H9 (cell line): Measurements from ENCODE around the gene EBP. TPM values are rescaled to one million over a fixed set of nuclear protein-coding genes. Genes with fewer than 3 reads are reported as not detected.

Experiments used
- DNase-seq: peaks from one replicate; pipeline ENCODE4 v3.0.0-alpha.2; 2017
- H2AFZ ChIP-seq: one replicate; pipeline ENCODE4 v1.6.1; 2013; ENCODE audit warnings: mild to moderate bottlenecking, low read length, control low read depth, moderate library complexity
- H2AK5ac ChIP-seq: 2 replicates; pipeline ENCODE4 v1.6.1; 2013; ENCODE audit warnings: low read length, control low read depth, mixed read lengths; ENCODE audit not compliant: insufficient read length
- H2BK120ac ChIP-seq: one replicate; pipeline ENCODE4 v1.6.1; 2013; ENCODE audit warnings: low read depth, mild to moderate bottlenecking, low read length, control low read depth, inconsistent platforms; ENCODE audit not compliant: poor library complexity, severe bottlenecking
- H2BK12ac ChIP-seq: 2 replicates; pipeline ENCODE4 v1.6.1; 2013; ENCODE audit warnings: low read length, control low read depth, mixed read lengths, low read depth; ENCODE audit not compliant: insufficient read length
- H2BK15ac ChIP-seq: 2 replicates; pipeline ENCODE4 v1.6.1; 2013; ENCODE audit warnings: low read depth, low read length, control low read depth
- H2BK20ac ChIP-seq: one replicate; pipeline ENCODE4 v1.6.1; 2013; ENCODE audit warnings: low read depth, mild to moderate bottlenecking, low read length, control low read depth, inconsistent platforms; ENCODE audit not compliant: poor library complexity, severe bottlenecking
- H2BK5ac ChIP-seq: 2 replicates; pipeline ENCODE4 v1.6.1; 2013; ENCODE audit warnings: low read length, control low read depth, mixed read lengths; ENCODE audit not compliant: insufficient read length
- H3K14ac ChIP-seq: 2 replicates; pipeline ENCODE4 v1.6.1; 2013; ENCODE audit warnings: low read length, control low read depth; ENCODE audit not compliant: insufficient read depth
- H3K18ac ChIP-seq: 2 replicates; pipeline ENCODE4 v1.6.1; 2013; ENCODE audit warnings: low read depth, mild to moderate bottlenecking, mixed read lengths, low read length, control low read depth; ENCODE audit not compliant: insufficient read length
- H3K23ac ChIP-seq: 2 replicates; pipeline ENCODE4 v1.6.1; 2013; ENCODE audit warnings: low read length, control low read depth, mixed read lengths, low read depth; ENCODE audit not compliant: insufficient read length
- H3K23me2 ChIP-seq: 2 replicates; pipeline ENCODE4 v1.6.1; 2013; ENCODE audit warnings: low read depth, mild to moderate bottlenecking, mixed read lengths, low read length, control low read depth; ENCODE audit not compliant: insufficient read length, poor library complexity, severe bottlenecking
- H3K27ac ChIP-seq: 2 replicates; pipeline ENCODE4 v1.5.1; 2013; ENCODE audit warnings: low read length, control low read depth, mixed read lengths, low read depth; ENCODE audit not compliant: insufficient read length
- H3K27me3 ChIP-seq: 2 replicates; pipeline ENCODE4 v1.6.1; 2013; ENCODE audit warnings: low read length, control low read depth, inconsistent platforms; ENCODE audit not compliant: insufficient read depth
- H3K4ac ChIP-seq: 2 replicates; pipeline ENCODE4 v1.6.1; 2013; ENCODE audit warnings: low read depth, mild to moderate bottlenecking, control low read depth, inconsistent platforms, low read length, moderate library complexity
- H3K4me1 ChIP-seq: 2 replicates; pipeline ENCODE4 v1.6.1; 2013; ENCODE audit warnings: low read length, control low read depth, inconsistent platforms; ENCODE audit not compliant: insufficient read depth
- H3K4me2 ChIP-seq: 2 replicates; pipeline ENCODE4 v1.6.1; 2013; ENCODE audit warnings: low read length, control low read depth, mixed read lengths; ENCODE audit not compliant: insufficient read length, insufficient read depth
- H3K56ac ChIP-seq: 2 replicates; pipeline ENCODE4 v1.6.1; 2013; ENCODE audit warnings: low read depth, mild to moderate bottlenecking, mixed read lengths, low read length, control low read depth; ENCODE audit not compliant: insufficient read length
- H3K79me1 ChIP-seq: 2 replicates; pipeline ENCODE4 v1.6.1; 2013; ENCODE audit warnings: low read depth, mild to moderate bottlenecking, moderate library complexity, low read length, control low read depth, inconsistent platforms; ENCODE audit not compliant: insufficient read depth, poor library complexity, severe bottlenecking
- H3K79me2 ChIP-seq: 2 replicates; pipeline ENCODE4 v1.6.1; 2013; ENCODE audit warnings: low read length, control low read depth, inconsistent platforms; ENCODE audit not compliant: insufficient read depth
- H3K9ac ChIP-seq: 2 replicates; pipeline ENCODE4 v1.6.1; 2013; ENCODE audit warnings: low read length, control low read depth, mixed read lengths; ENCODE audit not compliant: insufficient read length; ENCODE audit errors: extremely low read depth
- H3K9me3 ChIP-seq: one replicate; pipeline ENCODE4 v1.6.1; 2013; ENCODE audit warnings: low read depth, low read length, inconsistent platforms; ENCODE audit not compliant: control insufficient read depth
- H3T11ph ChIP-seq: one replicate; pipeline ENCODE4 v1.6.1; 2013; ENCODE audit warnings: mild to moderate bottlenecking, low read length, control low read depth, inconsistent platforms
- H4K20me1 ChIP-seq: one replicate; pipeline ENCODE4 v1.6.1; 2013; ENCODE audit not compliant: control insufficient read depth, insufficient read length, insufficient read depth
- H4K5ac ChIP-seq: 2 replicates; pipeline ENCODE4 v1.6.1; 2013; ENCODE audit warnings: low read depth, mild to moderate bottlenecking, mixed read lengths, low read length, control low read depth; ENCODE audit not compliant: insufficient read length
- H4K8ac ChIP-seq: replicated peaks from 2 replicates; pipeline ENCODE4 v1.6.1; 2013; ENCODE audit warnings: low read length, control low read depth, mixed read lengths, low read depth; ENCODE audit not compliant: insufficient read length
- H4K91ac ChIP-seq: 2 replicates; pipeline ENCODE4 v1.6.1; 2013; ENCODE audit warnings: low read depth, mild to moderate bottlenecking, moderate library complexity, mixed read lengths, low read length, control low read depth; ENCODE audit not compliant: insufficient read length
- H3K27ac Mint-ChIP-seq, 3 experiments: 2 replicates in 2 of 3; 3 replicates in 1 of 3; pipeline ENCODE4 v1.8.0; 2020 to 2021; ENCODE audit warnings: mixed read lengths in 3 of 3, mild to moderate bottlenecking in 1 of 3, moderate library complexity in 1 of 3
- H3K27me3 Mint-ChIP-seq: 2 replicates; pipeline ENCODE4 v1.8.0; 2021; ENCODE audit warnings: low read depth, mild to moderate bottlenecking, moderate library complexity, mixed read lengths
- H3K36me3 Mint-ChIP-seq, 3 experiments: 2 replicates in 2 of 3; 3 replicates in 1 of 3; pipeline ENCODE4 v1.8.0; 2020 to 2021; ENCODE audit warnings: low read depth in 3 of 3, mixed read lengths in 3 of 3; ENCODE audit not compliant: insufficient read depth in 1 of 3
- H3K4me1 Mint-ChIP-seq, 2 experiments: 2 replicates each; pipeline ENCODE4 v1.8.0; 2020; ENCODE audit warnings: mixed read lengths in 2 of 2
- H3K4me3 Mint-ChIP-seq, 2 experiments: 2 replicates in 1 of 2; 3 replicates in 1 of 2; pipeline ENCODE4 v1.8.0; 2020 to 2021; ENCODE audit warnings: mild to moderate bottlenecking in 2 of 2, mixed read lengths in 2 of 2, moderate library complexity in 1 of 2
- H3K9me3 Mint-ChIP-seq, 2 experiments: 2 replicates in 1 of 2; 3 replicates in 1 of 2; pipeline ENCODE4 v1.8.0; 2020; ENCODE audit warnings: mild to moderate bottlenecking in 2 of 2, mixed read lengths in 2 of 2, moderate library complexity in 1 of 2
- WGBS: extraction: QIAGEN DNeasy Blood & Tissue Kit; methylation state at CpG from one replicate; pipeline ENCODE4 v1.1.7; 2013; ENCODE audit warnings: missing lambda C conversion rate, low lambda C conversion rate, mixed read lengths; ENCODE audit not compliant: insufficient read length; ENCODE audit errors: extremely low coverage; 5-methylcytosine and 5-hydroxymethylcytosine counted together
- total RNA-seq: library from RNA; stranded (reverse); gene quantifications from 2 replicates; pipeline ENCODE4 v1.2.1, GENCODE V29; 2021
- TF ChIP-seq, protein P1 (sequence below): fragments of 200-600 bp; sonication (generic); conservative IDR thresholded peaks from 3 replicates; pipeline ENCODE4 v1.8.0; 2021; ENCODE audit warnings: antibody characterized with exemption, mild to moderate bottlenecking

EBP gene
- total RNA-seq, 1 experiment from 2014 or later: 117 TPM

GRCh38 chrX:48515842-48516241 is 5.8 kb upstream of the EBP start:
- H3K27ac Mint-ChIP-seq: no peak overlapping the region
- peaks cover 2 to 4% of the 10 kb centered on the region in 2 experiments; a peak in 3 of 4 replicates for H3K4me1 Mint-ChIP-seq
- H3K79me2 ChIP-seq: no peaks in the 10 kb centered on the region
- H3K23me2 ChIP-seq: no peaks in the 10 kb centered on the region
- peaks cover 41% of the 10 kb centered on the region for H3K9me3 ChIP-seq
- no peak overlapping the region for H3K14ac ChIP-seq
- no peak overlapping the region for H2BK20ac ChIP-seq
- DNase-seq: no peak
- H2BK120ac ChIP-seq: no peak overlapping the region
- H3K79me1 ChIP-seq: no peaks in the 10 kb centered on the region
- H3K27me3 ChIP-seq: no peaks in the 10 kb centered on the region
- no peak overlapping the region for H3K56ac ChIP-seq
- H4K8ac ChIP-seq: no peak overlapping the region
- peaks cover 58 to 80% of the 10 kb centered on the region in 2 experiments for H3K9me3 Mint-ChIP-seq
- no peak overlapping the region for H2BK12ac ChIP-seq
- TF ChIP-seq, protein P1, sequence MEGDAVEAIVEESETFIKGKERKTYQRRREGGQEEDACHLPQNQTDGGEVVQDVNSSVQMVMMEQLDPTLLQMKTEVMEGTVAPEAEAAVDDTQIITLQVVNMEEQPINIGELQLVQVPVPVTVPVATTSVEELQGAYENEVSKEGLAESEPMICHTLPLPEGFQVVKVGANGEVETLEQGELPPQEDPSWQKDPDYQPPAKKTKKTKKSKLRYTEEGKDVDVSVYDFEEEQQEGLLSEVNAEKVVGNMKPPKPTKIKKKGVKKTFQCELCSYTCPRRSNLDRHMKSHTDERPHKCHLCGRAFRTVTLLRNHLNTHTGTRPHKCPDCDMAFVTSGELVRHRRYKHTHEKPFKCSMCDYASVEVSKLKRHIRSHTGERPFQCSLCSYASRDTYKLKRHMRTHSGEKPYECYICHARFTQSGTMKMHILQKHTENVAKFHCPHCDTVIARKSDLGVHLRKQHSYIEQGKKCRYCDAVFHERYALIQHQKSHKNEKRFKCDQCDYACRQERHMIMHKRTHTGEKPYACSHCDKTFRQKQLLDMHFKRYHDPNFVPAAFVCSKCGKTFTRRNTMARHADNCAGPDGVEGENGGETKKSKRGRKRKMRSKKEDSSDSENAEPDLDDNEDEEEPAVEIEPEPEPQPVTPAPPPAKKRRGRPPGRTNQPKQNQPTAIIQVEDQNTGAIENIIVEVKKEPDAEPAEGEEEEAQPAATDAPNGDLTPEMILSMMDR: no peak
- H4K91ac ChIP-seq: no peak overlapping the region
- H2BK5ac ChIP-seq: no peak overlapping the region
- no peak overlapping the region for H3K9ac ChIP-seq
- no peak overlapping the region for H2AK5ac ChIP-seq
- H2BK15ac ChIP-seq: no peak overlapping the region
- no peak overlapping the region for H3K4ac ChIP-seq
- no peak overlapping the region for H3K4me3 Mint-ChIP-seq
- no peaks in the 10 kb centered on the region for H3K4me1 ChIP-seq
- H3K18ac ChIP-seq: no peak overlapping the region
- peaks cover 20 to 28% (median 25%) of the 10 kb centered on the region in 3 experiments; a peak in 6 of 7 replicates for H3K36me3 Mint-ChIP-seq
- H3K4me2 ChIP-seq: no peak overlapping the region
- H3K27me3 Mint-ChIP-seq: peaks cover 2% of the 10 kb centered on the region
- no peak overlapping the region for H3K27ac ChIP-seq
- no CpG with 5 or more reads among the region's 10 CpGs for WGBS
- no peaks in the 10 kb centered on the region for H4K20me1 ChIP-seq
- no peak overlapping the region for H4K5ac ChIP-seq
- H3K23ac ChIP-seq: no peak overlapping the region
- H2AFZ ChIP-seq: no peak overlapping the region
- no peak overlapping the region for H3T11ph ChIP-seq
